HL-60/S4 (cell line): ENCODE measurements around the gene RIGI.
"Not testable (repeated sequence)": the region's sequence is repeated elsewhere in the genome, so short reads cannot be mapped to it uniquely, and the experiment has no call there.

Experiments used
- in situ Hi-C: fragments of 300-500 bp; cut with MboI; formaldehyde crosslinking; loops from 2 replicates; pipeline ENCODE4 v1.14.3; 2022; ENCODE audit warnings: low sequenced_read_pairs

RIGI gene

GRCh38 chr9:32543047-32543446 lies 17.1 kb upstream of the RIGI start:
- in situ Hi-C loops = no loop called here

GRCh38 chr9:32533816-32534215 lies 7.8 kb upstream of the RIGI start:
- in situ Hi-C loops = no loop called here

GRCh38 chr9:32533336-32533735 lies 7.3 kb upstream of the RIGI start:
- in situ Hi-C loops = no loop called here

- in situ Hi-C loops = no loop called here
These were observed 682 bp upstream of the RIGI start for GRCh38 chr9:32526707-32527048.

DNA sequence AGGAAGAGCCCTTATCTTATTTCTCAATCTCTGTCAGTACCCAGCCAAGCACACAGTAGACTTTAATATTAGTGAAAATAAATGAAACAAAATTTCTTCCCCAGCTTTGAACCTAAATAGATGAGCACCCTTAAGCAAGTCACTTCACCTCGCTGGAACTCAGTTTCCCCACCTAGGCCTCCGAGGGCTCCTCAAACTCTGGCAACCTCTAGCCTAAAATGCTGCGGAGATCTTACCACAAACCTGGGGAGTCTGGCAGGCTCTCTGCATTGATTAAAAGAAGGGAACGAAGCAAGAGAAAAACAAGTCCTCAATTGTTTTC lies 326 bp downstream of the RIGI start:
- in situ Hi-C loops = no loop called here

DNA sequence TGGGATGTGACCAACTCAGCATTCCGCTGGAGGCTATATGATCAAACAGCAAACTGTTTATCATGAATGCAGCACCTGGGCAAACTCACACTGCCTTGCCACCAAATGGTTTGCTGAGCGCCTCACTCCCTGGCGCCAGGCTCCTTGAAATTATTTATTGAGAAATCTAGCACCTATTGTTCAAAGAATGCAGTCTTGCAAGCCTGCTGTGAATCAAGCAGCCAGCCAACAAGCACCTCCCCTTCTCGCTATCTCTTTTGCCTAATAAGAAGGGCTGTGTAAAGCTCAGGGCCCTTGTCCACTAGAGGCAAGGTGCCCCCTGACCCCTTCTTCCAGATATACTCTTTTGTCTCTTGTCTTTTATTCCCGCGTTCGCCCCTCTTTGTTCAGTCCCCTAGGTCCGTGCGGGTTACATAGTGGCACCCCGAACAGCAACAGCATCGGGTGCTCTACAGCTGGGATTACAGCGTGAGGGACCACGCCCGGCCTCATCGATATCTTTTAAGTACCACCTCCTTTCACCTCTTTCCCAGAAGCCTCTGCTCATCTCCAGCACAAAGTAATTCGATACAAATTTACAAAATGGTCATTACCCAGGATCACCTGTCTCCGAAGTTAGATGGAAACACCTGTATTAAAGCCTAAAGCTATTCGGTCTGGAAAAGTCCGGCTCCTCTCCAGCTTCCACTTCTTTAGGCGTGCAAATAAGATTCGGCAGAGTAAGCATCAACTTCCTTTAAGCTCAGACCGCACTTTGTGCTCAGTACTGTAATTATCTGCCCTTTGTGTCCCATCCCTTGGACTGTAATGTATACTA lies 896 bp downstream of the RIGI start:
- in situ Hi-C loops = no loop called here

- in situ Hi-C loops = not testable (repeated sequence)
These were observed 1.5 kb downstream of the RIGI start for GRCh38 chr9:32524558-32524891.

DNA sequence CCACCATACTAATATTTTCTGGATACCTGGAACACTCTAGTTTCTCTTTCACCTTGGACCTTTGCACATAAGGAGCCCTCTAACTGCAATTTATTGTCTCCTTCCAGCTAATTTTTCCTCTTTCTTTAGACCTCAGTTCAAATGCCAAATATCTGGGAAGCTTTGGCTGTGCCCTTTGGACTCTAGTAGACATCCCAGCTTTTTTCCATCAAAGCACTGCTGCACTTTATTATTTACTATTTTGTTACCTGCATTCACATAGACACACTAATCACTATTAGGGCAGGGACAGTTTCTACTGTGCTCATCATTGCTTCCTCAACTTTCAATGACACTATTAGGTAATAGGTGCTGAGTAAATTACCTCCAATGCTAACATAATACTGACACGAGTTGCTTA lies 2.1 kb downstream of the RIGI start:
- in situ Hi-C loops = no loop called here

- in situ Hi-C loops = no loop called here
These were observed 7.7 kb downstream of the RIGI start for GRCh38 chr9:32518276-32518675.

- in situ Hi-C loops = no loop called here
These were observed 9.8 kb downstream of the RIGI start for GRCh38 chr9:32516241-32516640.

- in situ Hi-C loops = no loop called here
These were observed 17.3 kb downstream of the RIGI start for GRCh38 chr9:32508728-32509127.

DNA sequence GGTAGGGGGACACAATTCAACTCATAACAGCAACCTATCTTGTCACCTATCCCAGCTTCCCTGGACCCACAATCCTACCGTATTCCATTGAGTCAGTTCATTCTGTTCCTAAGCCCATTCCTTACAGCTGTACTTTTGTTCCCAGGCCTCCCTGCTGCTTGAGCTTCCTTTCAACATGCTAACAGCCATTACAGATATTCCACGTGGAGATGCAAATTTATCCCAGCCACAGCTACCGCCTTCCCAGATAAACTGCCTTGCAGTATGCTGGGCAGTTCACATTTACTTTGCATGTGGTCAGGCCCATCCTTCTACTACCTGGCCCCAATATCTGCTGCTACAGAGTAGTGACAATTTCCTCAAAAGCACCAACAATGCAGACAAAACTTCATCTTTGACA lies 23.0 kb downstream of the RIGI start:
- in situ Hi-C loops = no loop called here

- in situ Hi-C loops = no loop called here
These were observed 23.5 kb downstream of the RIGI start for GRCh38 chr9:32502464-32502863.

DNA sequence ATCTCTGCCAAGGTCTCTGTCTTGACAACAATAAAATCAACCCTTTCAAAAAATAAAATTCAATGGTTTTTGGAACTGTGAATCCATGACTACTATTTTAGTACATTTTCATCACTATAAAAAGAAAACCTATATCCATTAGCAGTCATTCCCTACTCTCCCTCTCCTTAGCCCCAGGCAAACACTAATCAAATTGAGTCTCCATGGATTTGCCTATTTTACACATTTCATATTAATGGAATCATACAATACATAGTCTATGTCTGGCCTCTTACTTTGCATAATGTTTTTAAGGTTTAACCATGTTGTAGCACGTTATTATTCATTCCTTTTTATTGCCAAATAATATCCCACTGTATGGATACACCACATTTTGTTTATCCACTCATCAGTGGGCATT lies 24.1 kb downstream of the RIGI start:
- in situ Hi-C loops = no loop called here

- in situ Hi-C loops = no loop called here
These were observed 25.2 kb downstream of the RIGI start for GRCh38 chr9:32500768-32501167.

- in situ Hi-C loops = no loop called here
These were observed 28.1 kb downstream of the RIGI start for GRCh38 chr9:32497921-32498320.

DNA sequence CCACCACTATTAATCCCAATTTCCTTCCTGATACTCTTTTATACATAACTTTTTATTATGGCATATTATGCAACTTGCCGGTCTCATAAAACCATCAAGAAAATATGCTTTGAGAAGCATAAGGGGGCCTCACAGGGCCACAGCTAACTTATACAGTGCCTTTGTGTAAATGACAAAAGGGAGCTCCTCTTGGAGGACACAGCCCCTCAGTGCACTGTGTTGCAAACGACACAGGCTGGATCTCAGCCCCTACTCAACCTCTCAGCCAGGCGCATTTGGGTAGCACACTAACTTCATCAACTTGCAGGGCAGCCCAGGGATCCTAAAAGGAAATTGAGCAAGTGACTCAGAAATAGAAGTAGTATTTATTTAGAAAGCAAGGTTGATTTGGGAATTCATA lies 35.4 kb downstream of the RIGI start:
- in situ Hi-C loops = no loop called here

GRCh38 chr9:32487981-32488380 lies 38.0 kb downstream of the RIGI start:
- in situ Hi-C loops = no loop called here

GRCh38 chr9:32486839-32487562 lies 39.0 kb downstream of the RIGI start:
- in situ Hi-C loops = no loop called here

GRCh38 chr9:32483343-32483742 lies 42.7 kb downstream of the RIGI start:
- in situ Hi-C loops = no loop called here
